CD4-positive, CD25-positive, alpha-beta regulatory T cell (primary cell): Measurements from ENCODE around the gene ATE1. TPM values are rescaled to one million over a fixed set of nuclear protein-coding genes. Genes with fewer than 3 reads are reported as not detected.

Experiments used
- ATAC-seq, 2 donors: fragments of 150-1000 bp; cut with Tn5 transposase; one replicate each; pipeline ENCODE4 v1.10.0; 2021; ENCODE audit warnings: low read depth in 2 of 2, moderate number of reproducible peaks in 2 of 2, moderate library complexity in 1 of 2
- DNase-seq, 3 donors: peaks; one replicate each; pipeline versions ENCODE4 v3.0.0 to v3.0.0-alpha.2; 2012 to 2022; ENCODE audit warnings: mixed read lengths in 1 of 3
- H3K27ac ChIP-seq: one replicate; pipeline ENCODE4 v1.7.0; 2013; ENCODE audit warnings: mild to moderate bottlenecking, low read length; ENCODE audit not compliant: insufficient read depth, poor library complexity, severe bottlenecking
- H3K27me3 ChIP-seq: one replicate; pipeline ENCODE4 v1.7.0; 2013; ENCODE audit warnings: low read length; ENCODE audit not compliant: control insufficient read depth, insufficient read depth
- H3K36me3 ChIP-seq: one replicate; pipeline ENCODE4 v1.7.0; 2013; ENCODE audit warnings: mild to moderate bottlenecking, low read length, moderate library complexity; ENCODE audit not compliant: control insufficient read depth, insufficient read depth
- H3K4me1 ChIP-seq: 2 replicates; pipeline ENCODE4 v1.7.0; 2013; ENCODE audit warnings: mild to moderate bottlenecking, low read length; ENCODE audit not compliant: insufficient read depth, control insufficient read depth, poor library complexity, severe bottlenecking
- H3K4me3 ChIP-seq: one replicate; pipeline ENCODE4 v1.7.0; 2013; ENCODE audit warnings: low read depth, mild to moderate bottlenecking, low read length, moderate library complexity
- H3K9me3 ChIP-seq, 2 experiments: 1 replicate in 1 of 2; 2 replicates in 1 of 2; pipeline ENCODE4 v1.7.0; 2013; ENCODE audit warnings: low read length in 2 of 2, mild to moderate bottlenecking in 1 of 2, moderate library complexity in 1 of 2; ENCODE audit not compliant: control insufficient read depth in 2 of 2
- H3K27ac Mint-ChIP-seq, 3 donors: one replicate each; pipeline ENCODE4 v1.8.0; 2020 to 2022; ENCODE audit warnings: mild to moderate bottlenecking in 3 of 3, mixed read lengths in 3 of 3, moderate library complexity in 2 of 3
- H3K27me3 Mint-ChIP-seq: one replicate; pipeline ENCODE4 v1.8.0; 2022; ENCODE audit warnings: mild to moderate bottlenecking, mixed read lengths
- H3K36me3 Mint-ChIP-seq: one replicate; pipeline ENCODE4 v1.8.0; 2020; ENCODE audit warnings: mixed read lengths
- H3K4me1 Mint-ChIP-seq, 4 donors: one replicate each; pipeline ENCODE4 v1.8.0; 2020 to 2022; ENCODE audit warnings: mixed read lengths in 4 of 4, mild to moderate bottlenecking in 1 of 4
- H3K4me3 Mint-ChIP-seq, 4 donors: one replicate each; pipeline ENCODE4 v1.8.0; 2020 to 2022; ENCODE audit warnings: mild to moderate bottlenecking in 4 of 4, mixed read lengths in 4 of 4, moderate library complexity in 3 of 4
- H3K9me3 Mint-ChIP-seq, 7 donors: one replicate each; pipeline ENCODE4 v1.8.0; 2020 to 2022; ENCODE audit warnings: mixed read lengths in 7 of 7, mild to moderate bottlenecking in 3 of 7, moderate library complexity in 2 of 7
- polyA plus RNA-seq, 4 donors: library from polyadenylated mRNA; unstranded; fragments of 300-500 nt; fragmentation: Illumina TruSeq; gene quantifications; one replicate each; pipeline ENCODE4 v1.2.3, GENCODE V29; 2021
- total RNA-seq: library from RNA; stranded (reverse); gene quantifications from one replicate; pipeline ENCODE4 v1.2.3, GENCODE V29; 2022

Gene ATE1
- total and polyA plus RNA-seq, 5 donors from 2014 or later = 29.9 to 39.5 (median 34.5) TPM

DNA sequence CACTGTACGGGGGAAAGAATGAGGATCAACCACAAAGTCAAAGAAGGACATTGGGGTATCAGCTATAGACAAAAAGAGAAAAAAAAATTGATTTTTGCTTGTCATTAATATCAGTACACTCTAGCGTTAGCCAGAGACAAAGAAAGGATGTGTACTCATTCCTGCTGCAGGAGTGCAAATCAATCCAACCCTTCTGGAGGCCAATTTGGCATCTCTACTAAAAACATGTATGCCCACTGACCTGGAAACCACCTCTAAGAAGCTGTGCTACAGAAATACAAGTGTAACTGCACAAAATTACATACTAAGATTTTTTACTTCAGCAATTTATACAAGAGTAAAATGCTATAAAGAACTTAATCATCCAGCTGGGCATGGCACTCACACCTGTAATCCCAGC is 33.6 kb upstream of the ATE1 start:
- Mint-ChIP-seq H3K27ac (no peak overlapping the region), H3K9me3 (no peaks in the 10 kb centered on the region), H3K4me3 (no peak overlapping the region), H3K36me3 (peaks cover 40% of the 10 kb centered on the region), H3K27me3 (no peaks in the 10 kb centered on the region), H3K4me1 (peaks cover 0 to 15% (median 0%) of the 10 kb centered on the region in 4 donors)
- no peak overlapping the region for H3K27ac ChIP-seq
- DNase-seq = no peak
- no peak for ATAC-seq
- no peaks in the 10 kb centered on the region for H3K4me1 ChIP-seq
- H3K27me3 ChIP-seq = no peaks in the 10 kb centered on the region
- no peaks in the 10 kb centered on the region for H3K9me3 ChIP-seq
- no peak overlapping the region for H3K4me3 ChIP-seq
- peaks cover 47% of the 10 kb centered on the region for H3K36me3 ChIP-seq

DNA sequence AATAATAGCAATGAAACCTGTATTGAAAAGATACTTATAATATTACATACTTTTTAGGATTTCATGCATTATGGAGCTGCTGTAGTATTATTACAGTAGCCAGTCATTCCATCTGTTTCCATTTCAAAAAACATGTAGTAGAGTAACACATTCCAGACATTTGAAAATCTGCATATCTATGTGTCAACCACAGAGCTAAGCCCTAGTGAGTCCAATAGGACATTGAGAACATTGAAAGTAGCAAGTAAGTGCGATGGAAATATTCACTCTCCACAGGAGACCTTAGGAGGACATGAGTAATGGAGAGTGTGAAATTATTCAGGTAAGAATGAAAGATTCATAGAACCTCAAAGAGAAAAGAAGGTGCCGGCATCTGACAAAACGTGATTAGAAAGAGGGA is 31.8 kb upstream of the ATE1 start:
- peaks cover 37% of the 10 kb centered on the region for H3K36me3 Mint-ChIP-seq
- H3K27ac Mint-ChIP-seq = peak overlapping the region in 1 of 3 donors; percentile 44
- Histone ChIP-seq H3K27me3 (no peaks in the 10 kb centered on the region), H3K27ac (no peak overlapping the region), H3K9me3 (no peaks in the 10 kb centered on the region), H3K4me1 (no peaks in the 10 kb centered on the region), H3K36me3 (peaks cover 35% of the 10 kb centered on the region), H3K4me3 (no peak overlapping the region)
- DNase-seq = no peak
- peaks cover 0 to 17% (median 0%) of the 10 kb centered on the region in 4 donors for H3K4me1 Mint-ChIP-seq
- H3K27me3 Mint-ChIP-seq = no peaks in the 10 kb centered on the region
- H3K4me3 Mint-ChIP-seq = no peak overlapping the region
- no peak for ATAC-seq
- H3K9me3 Mint-ChIP-seq = no peaks in the 10 kb centered on the region

DNA sequence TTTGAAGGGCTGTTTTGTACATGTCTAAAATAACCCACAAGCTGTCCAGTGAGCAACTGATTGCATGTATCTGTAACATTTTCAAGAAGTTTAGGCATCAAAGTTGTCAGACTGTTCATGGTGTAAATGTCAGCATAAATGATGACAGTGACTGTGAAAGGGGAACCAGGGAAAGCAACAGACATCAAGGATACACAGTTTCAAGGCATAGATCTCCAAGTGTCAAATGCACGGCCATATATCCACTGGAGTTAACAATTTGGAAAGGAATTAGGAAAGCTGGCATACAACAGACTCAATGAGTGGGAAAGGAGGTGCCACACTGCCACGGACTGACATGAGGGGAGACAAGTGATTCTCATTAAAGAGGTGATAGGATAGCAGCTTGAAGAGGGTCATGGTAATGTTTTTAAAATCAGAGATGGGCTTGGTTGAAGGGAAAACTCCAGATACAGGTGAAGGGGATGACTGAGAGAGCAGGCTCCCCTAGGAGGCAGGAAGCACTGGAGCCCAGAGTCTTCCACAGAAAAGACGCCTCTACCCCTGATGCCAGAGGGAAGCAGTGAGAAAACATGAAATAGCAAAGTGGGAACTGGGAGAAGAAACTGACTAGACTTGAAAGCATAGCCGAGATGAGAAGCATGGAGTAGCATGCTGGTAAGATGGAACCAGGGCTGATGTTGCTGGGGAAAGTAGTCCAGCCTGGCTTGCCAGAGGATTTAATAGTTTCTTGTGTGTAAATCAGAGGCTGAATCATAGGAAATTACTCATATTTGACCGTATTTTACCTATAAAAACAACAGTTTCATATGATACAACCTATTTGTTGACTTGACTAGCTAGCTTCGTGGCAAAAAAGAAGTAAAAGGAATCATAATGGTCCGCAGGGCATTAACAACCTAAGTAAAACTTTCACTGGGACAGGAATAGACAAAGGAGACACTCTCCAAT is 28.6 kb upstream of the ATE1 start:
- peaks cover 37% of the 10 kb centered on the region for H3K36me3 Mint-ChIP-seq
- no peaks in the 10 kb centered on the region for H3K27me3 Mint-ChIP-seq
- H3K27me3 ChIP-seq = no peaks in the 10 kb centered on the region
- H3K4me1 ChIP-seq = no peaks in the 10 kb centered on the region
- H3K4me3 ChIP-seq = no peak overlapping the region
- no peak overlapping the region for H3K4me3 Mint-ChIP-seq
- H3K4me1 Mint-ChIP-seq = peaks cover 0 to 16% (median under 1%) of the 10 kb centered on the region in 4 donors
- no peaks in the 10 kb centered on the region for H3K9me3 ChIP-seq
- H3K27ac Mint-ChIP-seq = peak overlapping the region; percentile 10 to 38 (median 33)
- H3K27ac ChIP-seq = no peak overlapping the region
- no peaks in the 10 kb centered on the region for H3K9me3 Mint-ChIP-seq
- peaks cover 28% of the 10 kb centered on the region for H3K36me3 ChIP-seq
- DNase-seq (no peak), ATAC-seq (no peak)

DNA sequence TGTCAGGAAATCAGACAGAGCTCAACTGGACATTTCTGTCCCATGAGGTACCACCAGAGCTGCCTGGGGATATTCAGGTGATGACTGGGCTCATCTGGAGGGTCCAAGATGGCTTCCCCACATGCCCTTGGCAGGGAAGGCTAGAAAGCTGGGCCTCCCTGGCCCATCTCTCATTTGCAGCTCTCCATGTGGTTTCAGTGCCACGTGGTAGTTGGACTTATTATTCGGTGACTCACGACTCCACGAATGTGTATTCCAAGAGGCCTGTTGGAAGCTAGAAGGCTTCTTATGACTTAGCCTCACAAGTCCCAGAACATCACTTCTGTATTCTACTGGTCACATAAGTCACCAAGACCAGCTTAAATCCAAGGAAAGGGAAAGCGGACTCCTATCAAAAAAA is 24.4 kb upstream of the ATE1 start:
- H3K27me3 Mint-ChIP-seq = no peaks in the 10 kb centered on the region
- H3K4me3 Mint-ChIP-seq = no peak overlapping the region
- peaks cover 0 to 7% (median 2%) of the 10 kb centered on the region in 4 donors for H3K4me1 Mint-ChIP-seq
- H3K27ac ChIP-seq = no peak overlapping the region
- no peak overlapping the region for H3K4me3 ChIP-seq
- no peaks in the 10 kb centered on the region for H3K4me1 ChIP-seq
- peaks cover 27% of the 10 kb centered on the region for H3K36me3 Mint-ChIP-seq
- no peaks in the 10 kb centered on the region for H3K9me3 ChIP-seq
- H3K9me3 Mint-ChIP-seq = no peaks in the 10 kb centered on the region
- ATAC-seq = no peak
- no peaks in the 10 kb centered on the region for H3K27me3 ChIP-seq
- H3K27ac Mint-ChIP-seq = no peak overlapping the region
- no peak for DNase-seq
- peaks cover 9% of the 10 kb centered on the region for H3K36me3 ChIP-seq

GRCh38 chr10:121949451-121949850 is 21.6 kb upstream of the ATE1 start:
- Histone ChIP-seq H3K4me1 (no peaks in the 10 kb centered on the region), H3K36me3 (no peaks in the 10 kb centered on the region), H3K27ac (no peak overlapping the region), H3K27me3 (no peaks in the 10 kb centered on the region), H3K9me3 (no peaks in the 10 kb centered on the region), H3K4me3 (no peak overlapping the region)
- Mint-ChIP-seq H3K27me3 (no peaks in the 10 kb centered on the region), H3K4me1 (peaks cover 0 to 3% (median 0%) of the 10 kb centered on the region in 4 donors), H3K4me3 (no peak overlapping the region), H3K36me3 (peaks cover 12% of the 10 kb centered on the region), H3K27ac (no peak overlapping the region), H3K9me3 (no peaks in the 10 kb centered on the region)
- ATAC-seq (no peak), DNase-seq (no peak)

GRCh38 chr10:121949049-121949448 is 21.2 kb upstream of the ATE1 start:
- DNase-seq (no peak), ATAC-seq (no peak)
- H3K9me3 ChIP-seq = no peaks in the 10 kb centered on the region
- Mint-ChIP-seq H3K9me3 (no peaks in the 10 kb centered on the region), H3K27me3 (no peaks in the 10 kb centered on the region), H3K27ac (no peak overlapping the region), H3K4me1 (peaks cover 0 to 3% (median 0%) of the 10 kb centered on the region in 4 donors), H3K36me3 (peaks cover 12% of the 10 kb centered on the region), H3K4me3 (no peak overlapping the region)
- no peaks in the 10 kb centered on the region for H3K36me3 ChIP-seq
- H3K4me1 ChIP-seq = no peaks in the 10 kb centered on the region
- H3K27ac ChIP-seq = no peak overlapping the region
- no peak overlapping the region for H3K4me3 ChIP-seq
- H3K27me3 ChIP-seq = no peaks in the 10 kb centered on the region

GRCh38 chr10:121947343-121948330 is 19.8 kb upstream of the ATE1 start:
- no peak for DNase-seq
- no peak for ATAC-seq
- Mint-ChIP-seq H3K9me3 (no peaks in the 10 kb centered on the region), H3K36me3 (peaks cover 8% of the 10 kb centered on the region), H3K4me1 (peaks cover 0 to 1% (median 0%) of the 10 kb centered on the region in 4 donors), H3K4me3 (peak overlapping the region in 1 of 4 donors; percentile 57), H3K27me3 (peaks cover 5% of the 10 kb centered on the region), H3K27ac (peak overlapping the region in 1 of 3 donors; percentile 20)
- H3K27me3 ChIP-seq = no peaks in the 10 kb centered on the region
- H3K27ac ChIP-seq = no peak overlapping the region
- H3K4me1 ChIP-seq = no peaks in the 10 kb centered on the region
- no peak overlapping the region for H3K4me3 ChIP-seq
- H3K9me3 ChIP-seq = no peaks in the 10 kb centered on the region
- no peaks in the 10 kb centered on the region for H3K36me3 ChIP-seq
